HEK293 (cell line): ENCODE results near the gene NXPE4.

ENCODE experiments used
- CTCF ChIA-PET: fragments of 350-600 bp; formaldehyde crosslinking; extraction: SDS; loops from one replicate; lab custom pipeline; 2021; ENCODE audit warnings: antibody characterized with exemption; lab: Yijun Ruan, JAX
- POLR2A ChIA-PET: fragments of 300-600 bp; formaldehyde crosslinking; extraction: SDS; loops from one replicate; lab custom pipeline; 2020; ENCODE audit warnings: antibody characterized with exemption, inconsistent platforms; lab: Yijun Ruan, JAX
- H3K27ac ChIP-seq: fragments of 200-500 bp; sonication (Bioruptor generic); 2 replicates; pipeline ENCODE4 v1.5.1; 2014; ENCODE audit warnings: low read depth, low read length, control low read depth, inconsistent platforms; ENCODE audit errors: extremely low read depth
- H3K36me3 ChIP-seq, 2 experiments: fragments of 200-500 bp in 1 of 2; sonication (Bioruptor generic) in 1 of 2; 1 replicate in 1 of 2; 2 replicates in 1 of 2; pipeline ENCODE4 v1.5.1; 2014 to 2017; ENCODE audit warnings: inconsistent platforms in 2 of 2, low read length in 2 of 2; ENCODE audit not compliant: control insufficient read depth in 2 of 2, insufficient read depth in 1 of 2
- H3K4me1 ChIP-seq: fragments of 200-500 bp; sonication (Bioruptor generic); 2 replicates; pipeline ENCODE4 v1.5.1; 2014; ENCODE audit warnings: mild to moderate bottlenecking, low read length, inconsistent platforms; ENCODE audit not compliant: control insufficient read depth, insufficient read depth
- H3K4me3 ChIP-seq: 2 replicates; pipeline ENCODE4 v1.5.1; 2011; ENCODE audit warnings: low read depth, mild to moderate bottlenecking, control low read depth, low read length, moderate library complexity
- H3K9me3 ChIP-seq: fragments of 200-500 bp; sonication (Bioruptor generic); 2 replicates; pipeline ENCODE4 v1.5.1; 2014; ENCODE audit warnings: low read depth, low read length, inconsistent platforms; ENCODE audit not compliant: control insufficient read depth, insufficient read depth
- BCL11B ChIP-seq: fragments of 450-650 bp; formaldehyde crosslinking; IDR thresholded peaks from 2 replicates; pipeline ENCODE4 v1.5.1; 2016; ENCODE audit warnings: low read depth, missing biosample characterization, missing genetic modification characterization
- GLI2 ChIP-seq: fragments of 450-650 bp; formaldehyde crosslinking; IDR thresholded peaks from 2 replicates; pipeline ENCODE4; 2017; ENCODE audit warnings: missing biosample characterization, missing genetic modification characterization, low read depth, borderline replicate concordance
- HOXA7 ChIP-seq: sonication (generic); formaldehyde crosslinking; IDR thresholded peaks from 2 replicates; pipeline ENCODE4 v1.8.1; 2022; ENCODE audit warnings: missing genetic modification reagents, borderline replicate concordance
- IKZF3 ChIP-seq: fragments of 450-650 bp; IDR thresholded peaks from 2 replicates; pipeline ENCODE4 v1.5.0; 2018; ENCODE audit warnings: missing biosample characterization, mild to moderate bottlenecking, missing genetic modification characterization, moderate library complexity
- KLF1 ChIP-seq: fragments of 450-650 bp; formaldehyde crosslinking; IDR thresholded peaks from 2 replicates; pipeline ENCODE4 v1.5.1; 2016; ENCODE audit warnings: missing biosample characterization, missing genetic modification characterization
- KLF10 ChIP-seq: fragments of 450-650 bp; IDR thresholded peaks from 2 replicates; pipeline ENCODE4 v1.5.1; 2018; ENCODE audit warnings: missing biosample characterization, mild to moderate bottlenecking, missing genetic modification characterization
- SALL2 ChIP-seq: fragments of 450-650 bp; formaldehyde crosslinking; IDR thresholded peaks from 2 replicates; pipeline ENCODE4 v1.5.0; 2017; ENCODE audit warnings: missing biosample characterization, mild to moderate bottlenecking, missing genetic modification characterization, borderline replicate concordance
- SP7 ChIP-seq: fragments of 450-650 bp; formaldehyde crosslinking; IDR thresholded peaks from 2 replicates; pipeline ENCODE4 v1.5.1; 2016; ENCODE audit warnings: missing biosample characterization, missing genetic modification characterization
- YY1 ChIP-seq: fragments of 450-650 bp; formaldehyde crosslinking; IDR thresholded peaks from 2 replicates; pipeline ENCODE4 v1.5.1; 2018; ENCODE audit warnings: missing biosample characterization, missing genetic modification characterization
- ZBTB8A ChIP-seq: fragments of 450-650 bp; formaldehyde crosslinking; IDR thresholded peaks from 2 replicates; pipeline ENCODE4 v1.5.1; 2016; ENCODE audit warnings: missing biosample characterization, missing genetic modification characterization
- ZFP37 ChIP-seq: fragments of 450-650 bp; formaldehyde crosslinking; IDR thresholded peaks from 2 replicates; pipeline ENCODE4 v1.5.1; 2016; ENCODE audit warnings: missing biosample characterization, missing genetic modification characterization
- ZNF10 ChIP-seq: fragments of 450-650 bp; formaldehyde crosslinking; IDR thresholded peaks from 2 replicates; pipeline ENCODE4 v1.5.1; 2017; ENCODE audit warnings: missing biosample characterization, missing genetic modification characterization
- ZNF155 ChIP-seq: fragments of 450-650 bp; formaldehyde crosslinking; IDR thresholded peaks from 2 replicates; pipeline ENCODE4 v1.5.1; 2016; ENCODE audit warnings: missing biosample characterization, missing genetic modification characterization
- ZNF169 ChIP-seq: fragments of 450-650 bp; formaldehyde crosslinking; IDR thresholded peaks from 2 replicates; pipeline ENCODE4 v1.5.1; 2016; ENCODE audit warnings: missing biosample characterization, missing genetic modification characterization
- ZNF214 ChIP-seq: fragments of 450-650 bp; formaldehyde crosslinking; IDR thresholded peaks from 2 replicates; pipeline ENCODE4 v1.5.1; 2017; ENCODE audit warnings: missing biosample characterization, mild to moderate bottlenecking, missing genetic modification characterization, borderline replicate concordance
- ZNF362 ChIP-seq: fragments of 450-650 bp; formaldehyde crosslinking; IDR thresholded peaks from 2 replicates; pipeline ENCODE4 v1.5.1; 2016; ENCODE audit warnings: missing biosample characterization, missing genetic modification characterization
- ZNF514 ChIP-seq: fragments of 450-650 bp; formaldehyde crosslinking; IDR thresholded peaks from 2 replicates; pipeline ENCODE4 v1.5.1; 2016; ENCODE audit warnings: missing biosample characterization, missing genetic modification characterization
- ZNF549 ChIP-seq: fragments of 450-650 bp; IDR thresholded peaks from 2 replicates; pipeline ENCODE4 v1.5.1; 2018; ENCODE audit warnings: missing biosample characterization, missing genetic modification characterization, mild to moderate bottlenecking, inconsistent platforms, moderate library complexity
- ZNF555 ChIP-seq: fragments of 450-650 bp; formaldehyde crosslinking; conservative IDR thresholded peaks from 2 replicates; pipeline ENCODE4 v1.5.1; 2017; ENCODE audit warnings: missing biosample characterization, mild to moderate bottlenecking, missing genetic modification characterization, inconsistent platforms
- ZNF558 ChIP-seq: fragments of 450-650 bp; formaldehyde crosslinking; IDR thresholded peaks from 2 replicates; pipeline ENCODE4 v1.5.1; 2016; ENCODE audit warnings: missing biosample characterization, missing genetic modification characterization
- ZNF629 ChIP-seq: fragments of 450-650 bp; formaldehyde crosslinking; IDR thresholded peaks from 2 replicates; pipeline ENCODE4 v1.5.1; 2017; ENCODE audit warnings: missing biosample characterization, missing genetic modification characterization
- ZNF658 ChIP-seq: fragments of 450-650 bp; formaldehyde crosslinking; IDR thresholded peaks from 2 replicates; pipeline ENCODE4; 2016; ENCODE audit warnings: missing biosample characterization, missing genetic modification characterization
- ZNF776 ChIP-seq: fragments of 450-650 bp; formaldehyde crosslinking; IDR thresholded peaks from 2 replicates; pipeline ENCODE4 v1.5.0; 2017; ENCODE audit warnings: missing biosample characterization, missing genetic modification characterization, borderline replicate concordance
- ZNF777 ChIP-seq: fragments of 450-650 bp; formaldehyde crosslinking; IDR thresholded peaks from 2 replicates; pipeline ENCODE4 v1.5.1; 2017; ENCODE audit warnings: missing biosample characterization, missing genetic modification characterization, borderline replicate concordance
- ZSCAN4 ChIP-seq: fragments of 450-650 bp; formaldehyde crosslinking; IDR thresholded peaks from 2 replicates; pipeline ENCODE4 v1.5.1; 2017; ENCODE audit warnings: missing biosample characterization, missing genetic modification characterization

NXPE4 gene

DNA sequence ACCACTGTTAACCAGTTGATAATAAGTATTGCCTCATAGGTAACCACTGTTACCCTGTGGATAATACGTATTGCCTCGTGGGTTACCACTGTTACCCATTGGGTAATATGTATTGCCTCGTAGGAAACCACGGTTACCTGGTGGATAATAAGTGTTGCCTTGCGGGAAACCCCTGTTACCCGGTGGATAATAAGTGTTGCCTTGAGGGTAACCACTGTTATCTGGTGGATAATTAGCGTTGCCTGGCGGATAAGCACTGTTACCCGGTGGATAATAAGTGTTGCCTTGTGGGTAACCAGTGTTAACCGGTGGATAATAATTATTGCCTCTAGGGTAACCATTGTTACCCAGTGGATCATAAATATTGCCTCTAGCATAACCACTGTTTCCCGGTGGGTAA, 27.3 kb upstream of the NXPE4 start:
- Histone ChIP-seq H3K9me3 (no peaks in the 10 kb centered on the region), H3K4me3 (no peak overlapping the region), H3K4me1 (no peaks in the 10 kb centered on the region), H3K27ac (no peak overlapping the region), H3K36me3 (no peaks in the 10 kb centered on the region)
- ChIA-PET CTCF (no interaction called here), POLR2A (no interaction called here)
- no peak for TF ChIP-seq KLF10 (tag by site-specific recombination)
- TF ChIP-seq ZNF777 (tag by site-specific recombination): no peak
- TF ChIP-seq ZNF555: no peak
- no peak for TF ChIP-seq ZSCAN4
- TF ChIP-seq GLI2 (tag by site-specific recombination): no peak
- no peak for TF ChIP-seq ZNF558 (tag by site-specific recombination)
- TF ChIP-seq ZNF214 (tag by site-specific recombination): no peak
- no peak for TF ChIP-seq ZNF362 (tag by site-specific recombination)
- TF ChIP-seq SALL2: no peak
- no peak for TF ChIP-seq ZNF155 (tag by site-specific recombination)
- TF ChIP-seq ZNF629 (tag by site-specific recombination): no peak
- TF ChIP-seq ZNF169: no peak
- TF ChIP-seq ZNF10: no peak
- no peak for TF ChIP-seq KLF1 (tag by site-specific recombination)
- no peak for TF ChIP-seq ZFP37 (tag by site-specific recombination)
- no peak for TF ChIP-seq ZNF658
- no peak for TF ChIP-seq IKZF3 (tag by site-specific recombination)
- no peak for TF ChIP-seq ZBTB8A (tag by site-specific recombination)
- TF ChIP-seq SP7 (tag by site-specific recombination): no peak

- Histone ChIP-seq H3K36me3 (no peaks in the 10 kb centered on the region), H3K4me1 (no peaks in the 10 kb centered on the region), H3K4me3 (no peak overlapping the region), H3K9me3 (no peaks in the 10 kb centered on the region), H3K27ac (no peak overlapping the region)
- ChIA-PET CTCF (no interaction called here), POLR2A (no interaction called here)
- TF ChIP-seq ZNF776 (no peak), ZNF549 (tag by site-specific recombination) (no peak), YY1 (tag by site-specific recombination) (no peak), BCL11B (no peak), HOXA7 (CRISPR knock-in tag) (no peak), ZNF514 (tag by site-specific recombination) (no peak)
Measured at GRCh38 chr11:114621950-114622809, 26.6 kb upstream of the NXPE4 start.
